ENCODE measurements around the gene BMAL1.

- TF ChIP-seq CSDC2 (CRISPR knock-in tag; IDR thresholded peaks at IDR 0.05) (no peak), ISL1 (CRISPR knock-in tag; IDR thresholded peaks at IDR 0.05) (no peak)
Observed at GRCh38 chr11:13278609-13279486, 1.3 kb downstream of the BMAL1 start.
